Stimulated activated CD4-positive, alpha-beta T cell treated with anti-CD3 and anti-CD28 coated beads, TNF-alpha, amount 100 ng/mL, for 4 hours (primary cell): Measurements from ENCODE around the gene TMEM132C.

Source experiments
- DNase-seq, 3 experiments: peaks; one replicate each; pipeline ENCODE4 v3.0.0-alpha.2; 2020; ENCODE audit warnings: low read depth in 3 of 3

The TMEM132C gene

GRCh38 chr12:128660532-128661225 lies 393.7 kb downstream of the TMEM132C start:
- no peak for DNase-seq

- DNase-seq, result no peak
Observed at GRCh38 chr12:128661226-128661569, 394.2 kb downstream of the TMEM132C start.

GRCh38 chr12:128662101-128662500 lies 395.1 kb downstream of the TMEM132C start:
- DNase-seq, result no peak

- DNase-seq, result no peak
Observed at GRCh38 chr12:128664501-128664900, 397.5 kb downstream of the TMEM132C start.

GRCh38 chr12:128667193-128667592 lies 400.2 kb downstream of the TMEM132C start:
- no peak for DNase-seq

DNA sequence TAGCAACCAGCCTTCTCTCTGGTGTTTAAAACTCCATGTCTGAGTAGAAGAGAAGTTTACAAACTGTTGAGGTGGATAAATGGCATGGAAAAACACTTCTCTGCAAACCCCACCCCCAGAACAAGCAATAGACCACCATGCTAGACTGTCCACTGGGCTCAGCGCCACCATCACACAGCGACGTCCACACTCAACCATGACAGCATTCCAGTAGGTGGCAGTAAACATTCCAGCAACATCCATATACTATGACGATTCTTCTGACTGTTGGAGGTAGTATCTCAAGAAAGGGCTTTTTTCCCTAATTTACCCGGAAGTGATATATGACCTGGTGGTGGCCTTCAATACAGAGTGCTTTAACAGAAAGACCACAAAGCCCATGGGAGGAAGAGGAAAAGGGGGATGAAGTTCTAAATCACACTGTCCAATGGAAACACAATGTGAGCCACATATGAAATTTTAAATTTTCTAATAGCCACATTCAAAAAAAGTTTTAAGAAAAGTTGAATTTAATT lies 404.6 kb downstream of the TMEM132C start:
- no peak for DNase-seq

DNA sequence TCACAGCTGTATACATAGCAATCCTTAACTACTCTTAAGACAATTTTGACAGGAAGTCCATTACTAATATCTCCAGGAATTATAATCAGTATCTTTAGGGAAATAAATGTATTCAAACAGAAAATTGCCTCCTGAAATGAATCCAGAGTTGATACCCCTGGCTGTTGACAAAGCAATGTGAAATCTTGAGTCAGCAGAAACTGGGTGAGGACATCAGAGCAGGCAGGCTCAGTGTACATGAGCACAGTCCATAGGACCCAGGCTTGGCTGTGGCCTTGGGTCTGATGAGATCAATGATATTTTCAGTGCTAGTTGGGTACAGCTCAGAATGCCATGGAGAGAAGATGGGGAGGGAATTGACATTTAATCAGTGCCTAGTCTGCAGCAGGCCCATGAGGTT lies 405.5 kb downstream of the TMEM132C start:
- DNase-seq, result no peak

DNA sequence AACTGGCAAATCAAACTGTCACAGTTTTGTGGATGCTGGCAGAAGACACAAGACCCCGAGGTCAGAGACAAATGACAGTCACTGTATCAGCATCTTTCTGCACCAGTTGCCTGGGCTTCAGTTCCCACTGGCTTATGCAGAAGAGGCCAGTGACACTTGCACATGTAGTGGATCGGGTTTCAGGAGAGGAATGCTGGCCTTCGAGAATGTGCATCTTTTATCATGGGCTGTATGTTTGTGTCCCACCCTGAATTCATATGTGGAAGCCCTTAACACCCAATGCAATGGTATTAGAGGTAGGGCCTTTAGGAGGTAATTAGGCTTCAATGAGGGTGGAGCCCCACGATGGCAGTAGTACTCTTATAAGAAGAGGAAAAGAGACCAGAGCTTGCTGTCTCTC lies 405.9 kb downstream of the TMEM132C start:
- DNase-seq, result no peak

DNA sequence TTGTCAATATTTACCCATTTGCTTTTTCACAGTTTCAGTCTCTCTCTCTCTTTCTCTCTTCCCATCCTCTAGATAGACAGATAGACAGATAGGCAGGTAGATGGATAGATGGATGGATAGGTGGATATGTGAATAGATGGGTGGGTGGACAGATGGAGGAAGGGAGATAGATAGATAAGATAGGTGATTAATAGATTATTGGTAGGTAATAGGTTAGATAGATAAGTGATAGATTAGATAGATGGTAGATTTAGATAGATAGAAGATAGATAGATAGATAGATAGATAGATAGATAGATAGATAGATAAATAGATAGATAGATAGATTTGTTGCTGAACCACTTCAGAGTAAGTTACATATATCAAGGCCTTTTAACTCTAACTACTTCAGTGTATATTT lies 408.6 kb downstream of the TMEM132C start:
- DNase-seq, result no peak

- no peak for DNase-seq
Observed at GRCh38 chr12:128680555-128680954, 413.6 kb downstream of the TMEM132C start.

DNA sequence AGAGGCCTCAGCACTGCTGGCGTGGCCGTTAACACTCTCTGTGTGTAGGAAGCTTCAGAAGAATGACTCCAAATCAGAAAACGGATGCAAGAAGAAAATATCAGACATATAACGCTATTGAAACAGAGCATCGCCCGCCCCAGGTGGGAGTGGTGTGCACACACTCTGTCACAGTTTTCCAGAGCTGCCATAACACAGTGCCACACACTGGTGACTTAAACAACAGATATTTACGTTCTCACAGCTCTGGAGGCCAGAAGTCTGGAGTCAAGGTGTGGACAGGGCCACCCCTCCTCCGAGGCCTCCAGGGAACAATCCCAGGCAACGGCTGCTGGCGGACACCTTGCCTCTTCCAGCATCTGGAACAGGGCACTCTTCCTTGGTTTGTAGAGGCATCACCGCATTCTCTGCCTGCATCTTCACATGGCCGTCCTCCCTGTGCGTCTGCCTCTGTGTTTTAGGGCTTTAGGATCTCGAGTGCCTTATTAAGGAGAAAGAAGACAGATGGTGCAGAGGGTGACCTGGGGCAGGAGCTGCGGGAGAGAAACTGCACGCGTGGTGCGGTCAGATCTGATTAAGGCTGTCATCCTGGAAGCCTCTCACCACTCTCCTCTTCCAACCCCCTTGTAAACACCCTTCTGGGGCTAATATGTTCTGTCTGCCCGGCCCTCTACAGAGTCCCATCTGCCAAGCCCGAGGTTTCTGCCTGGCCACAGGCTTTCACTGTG lies 415.7 kb downstream of the TMEM132C start:
- no peak for DNase-seq

DNA sequence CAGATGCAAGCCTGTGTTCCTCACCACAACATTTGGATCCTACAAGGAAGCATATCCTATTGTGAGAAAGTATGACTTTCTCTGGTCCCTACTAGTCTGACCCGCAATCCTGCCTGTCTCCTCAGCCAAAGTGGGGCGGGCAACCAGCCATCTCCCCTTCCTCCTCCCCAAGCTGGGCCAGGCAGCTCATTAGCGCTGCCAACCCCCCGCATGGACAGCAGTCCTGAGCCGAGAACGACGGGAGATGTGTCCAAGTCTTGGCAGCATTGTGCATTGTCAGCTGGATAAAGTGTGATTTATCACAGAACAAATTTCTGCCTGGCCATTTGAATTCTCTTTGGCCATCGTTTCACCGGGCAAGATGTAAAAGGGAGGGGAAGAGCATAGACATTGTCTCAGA lies 417.4 kb downstream of the TMEM132C start:
- DNase-seq, result no peak

DNA sequence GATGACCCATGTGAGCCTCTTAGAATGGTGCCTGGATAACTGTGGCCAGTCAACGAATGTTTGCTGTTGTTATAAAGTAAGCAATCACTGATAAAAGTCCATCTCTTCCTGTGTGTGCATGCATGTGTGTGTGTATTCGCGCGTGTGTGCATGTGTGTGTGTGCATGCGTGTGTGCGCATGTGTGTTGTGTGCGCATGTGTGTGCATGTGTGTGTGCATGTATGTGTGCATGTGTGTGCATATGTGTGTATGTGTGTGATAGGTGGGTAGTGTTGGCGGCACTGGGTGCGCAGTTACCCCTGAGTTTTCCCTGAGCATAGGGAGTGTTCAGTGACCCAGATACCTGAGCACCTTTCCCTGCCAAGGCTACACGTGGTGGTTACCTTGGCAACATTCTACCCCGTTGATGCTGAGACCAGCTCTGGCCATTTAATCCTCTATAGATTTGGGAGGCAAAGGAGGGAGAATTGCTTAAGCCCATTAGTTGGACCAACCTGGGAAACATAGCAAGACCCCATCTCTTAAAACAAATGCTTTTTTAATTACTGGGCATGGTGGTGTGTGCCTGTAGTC lies 419.0 kb downstream of the TMEM132C start:
- DNase-seq, result no peak

DNA sequence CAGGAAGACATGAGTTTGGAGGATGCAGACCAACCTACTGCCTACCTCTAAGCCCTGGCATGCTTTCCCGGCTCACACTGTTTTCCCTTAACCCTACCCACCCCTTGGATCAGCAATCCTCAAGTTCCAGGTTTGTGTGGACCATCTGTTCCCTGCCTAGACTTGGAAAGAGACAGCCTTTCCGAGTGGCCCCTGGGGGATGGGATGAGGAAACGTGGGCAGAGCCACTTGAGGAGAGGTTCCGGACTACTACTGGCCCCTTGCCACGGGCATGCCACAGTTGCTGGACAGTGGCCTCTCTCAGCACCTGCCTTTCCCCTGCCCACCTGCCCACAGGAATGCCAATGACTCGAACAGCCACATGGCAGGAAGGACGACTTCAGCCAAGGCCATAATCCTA lies 420.9 kb downstream of the TMEM132C start:
- DNase-seq, result no peak

- no peak for DNase-seq
Observed at GRCh38 chr12:128690641-128691040, 423.7 kb downstream of the TMEM132C start.

DNA sequence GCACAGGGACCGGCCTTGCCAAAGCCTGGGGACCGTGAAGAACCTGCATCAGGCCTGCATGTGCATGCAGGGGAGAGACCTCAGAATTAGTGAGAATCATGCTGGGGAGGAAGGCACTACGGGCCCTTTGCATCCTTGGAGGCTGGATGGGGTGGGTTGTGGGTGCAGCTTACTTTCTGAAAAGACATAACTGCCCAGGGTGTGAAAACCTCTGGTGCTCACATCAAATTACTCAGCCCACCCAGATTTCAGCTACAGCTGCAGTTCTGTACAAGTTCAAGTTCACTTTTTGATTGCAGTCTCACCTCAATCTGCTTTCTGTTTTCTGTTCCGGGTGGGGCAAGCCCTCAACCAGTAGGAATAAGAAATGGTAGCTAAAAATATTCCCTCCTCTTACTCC lies 426.1 kb downstream of the TMEM132C start:
- DNase-seq, result no peak

- no peak for DNase-seq
Observed at GRCh38 chr12:128693771-128694170, 426.8 kb downstream of the TMEM132C start.

DNA sequence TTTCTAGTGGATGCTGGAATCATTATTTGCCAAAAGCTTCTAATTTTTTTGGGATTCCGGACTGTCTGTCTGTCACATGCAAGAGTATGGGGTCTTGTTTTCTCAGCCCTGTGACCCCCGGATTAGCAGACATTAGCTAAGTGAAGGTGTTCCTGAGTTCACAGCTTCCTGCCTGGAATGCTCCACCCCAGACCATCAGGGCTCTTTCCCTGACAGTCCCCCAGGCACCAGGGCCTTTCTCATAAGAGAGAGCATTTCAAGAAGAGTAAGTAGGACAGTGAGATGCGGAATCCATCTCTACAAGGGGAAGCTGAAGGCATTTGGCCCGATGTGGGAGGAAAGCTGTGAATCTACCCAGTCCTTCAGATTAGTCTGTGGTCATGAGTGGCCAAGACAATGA lies 427.5 kb downstream of the TMEM132C start:
- DNase-seq, result no peak

- no peak for DNase-seq
Observed at GRCh38 chr12:128695697-128696096, 428.7 kb downstream of the TMEM132C start.

GRCh38 chr12:128698301-128698972 lies 431.5 kb downstream of the TMEM132C start:
- DNase-seq, result no peak

GRCh38 chr12:128699106-128699505 lies 432.1 kb downstream of the TMEM132C start:
- DNase-seq, result no peak

GRCh38 chr12:128702371-128702770 lies 435.4 kb downstream of the TMEM132C start:
- no peak for DNase-seq
